Neuron (in vitro differentiated cells): ENCODE results near the gene DOCK4.

ENCODE experiments used
- H2AFZ ChIP-seq: one replicate; pipeline ENCODE4 v1.6.1; 2013; ENCODE audit warnings: low read depth, mild to moderate bottlenecking, inconsistent platforms, low read length, moderate library complexity
- H3K27me3 ChIP-seq: one replicate; pipeline ENCODE4 v1.6.1; 2013; ENCODE audit warnings: low read length; ENCODE audit not compliant: insufficient read depth
- H3K36me3 ChIP-seq: one replicate; pipeline ENCODE4 v1.6.1; 2013; ENCODE audit warnings: low read length; ENCODE audit not compliant: insufficient read depth
- H3K4me1 ChIP-seq: one replicate; pipeline ENCODE4 v1.6.1; 2013; ENCODE audit warnings: low read length; ENCODE audit not compliant: insufficient read depth
- H3K4me3 ChIP-seq: 2 replicates; pipeline ENCODE4 v1.5.1; 2013; ENCODE audit warnings: mild to moderate bottlenecking, low read length, moderate library complexity
- H3K9me3 ChIP-seq: one replicate; pipeline ENCODE4 v1.6.1; 2013; ENCODE audit warnings: low read length

The DOCK4 gene

GRCh38 chr7:112058686-112059085 is 147.5 kb downstream of the DOCK4 start:
- Histone ChIP-seq H2AFZ (no peak overlapping the region), H3K27me3 (no peaks in the 10 kb centered on the region), H3K9me3 (no peaks in the 10 kb centered on the region), H3K36me3 (no peaks in the 10 kb centered on the region), H3K4me1 (peaks cover 3% of the 10 kb centered on the region), H3K4me3 (no peak overlapping the region)

- Histone ChIP-seq H3K4me1 (peaks cover 3% of the 10 kb centered on the region), H3K27me3 (no peaks in the 10 kb centered on the region), H3K4me3 (no peak overlapping the region), H3K9me3 (no peaks in the 10 kb centered on the region), H3K36me3 (no peaks in the 10 kb centered on the region), H2AFZ (no peak overlapping the region)
These were observed 149.8 kb downstream of the DOCK4 start for GRCh38 chr7:112056409-112056808.

- no peaks in the 10 kb centered on the region for H3K9me3 ChIP-seq
- no peak overlapping the region for H2AFZ ChIP-seq
- H3K27me3 ChIP-seq, result no peaks in the 10 kb centered on the region
- H3K4me3 ChIP-seq, result no peak overlapping the region
- no peaks in the 10 kb centered on the region for H3K36me3 ChIP-seq
- no peaks in the 10 kb centered on the region for H3K4me1 ChIP-seq
These were observed 152.5 kb downstream of the DOCK4 start for GRCh38 chr7:112053737-112054069.

GRCh38 chr7:112052993-112053736 is 153.0 kb downstream of the DOCK4 start:
- Histone ChIP-seq H3K27me3 (no peaks in the 10 kb centered on the region), H2AFZ (no peak overlapping the region), H3K9me3 (no peaks in the 10 kb centered on the region), H3K36me3 (no peaks in the 10 kb centered on the region), H3K4me3 (no peak overlapping the region), H3K4me1 (no peaks in the 10 kb centered on the region)

- H3K36me3 ChIP-seq, result no peaks in the 10 kb centered on the region
- no peaks in the 10 kb centered on the region for H3K4me1 ChIP-seq
- H3K9me3 ChIP-seq, result peaks cover 2% of the 10 kb centered on the region
- H3K27me3 ChIP-seq, result no peaks in the 10 kb centered on the region
- no peak overlapping the region for H2AFZ ChIP-seq
- no peak overlapping the region for H3K4me3 ChIP-seq
These were observed 153.7 kb downstream of the DOCK4 start for GRCh38 chr7:112052498-112052897.

GRCh38 chr7:112050250-112050881 is 155.8 kb downstream of the DOCK4 start:
- Histone ChIP-seq H3K9me3 (peaks cover 2% of the 10 kb centered on the region), H3K4me3 (no peak overlapping the region), H2AFZ (no peak overlapping the region), H3K27me3 (no peaks in the 10 kb centered on the region), H3K4me1 (no peaks in the 10 kb centered on the region), H3K36me3 (no peaks in the 10 kb centered on the region)

DNA sequence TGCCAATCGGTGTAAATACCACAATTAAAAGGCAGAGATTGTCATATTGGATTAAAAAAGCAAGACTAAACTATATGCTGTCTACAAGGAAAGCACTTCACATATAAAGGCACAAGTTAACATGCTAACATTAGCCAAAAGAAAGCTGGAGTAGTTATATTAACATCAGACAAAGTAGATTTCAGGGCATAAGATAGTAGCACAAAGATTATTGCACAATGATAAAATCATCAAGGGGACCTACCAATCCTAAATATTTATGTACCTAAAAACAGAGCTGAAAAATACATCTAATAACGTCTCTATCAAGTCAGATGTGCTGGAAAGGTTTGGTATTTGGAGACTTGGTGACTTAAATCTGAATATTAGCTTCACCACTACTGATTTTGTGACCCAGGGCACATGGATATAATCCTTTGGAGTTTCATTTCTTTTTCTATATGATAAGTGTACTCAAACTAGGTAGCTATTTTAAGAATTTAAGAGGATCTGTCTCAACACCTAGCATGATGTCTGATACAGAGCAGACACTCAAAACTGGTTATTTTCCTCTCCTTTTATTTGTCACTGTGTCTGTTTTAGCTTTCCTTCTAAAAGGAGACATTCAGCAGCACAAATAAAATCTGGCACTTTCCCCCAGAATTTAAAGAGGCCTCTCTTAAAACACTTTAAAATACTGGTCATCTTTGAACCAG is 156.5 kb downstream of the DOCK4 start:
- peaks cover 2% of the 10 kb centered on the region for H3K9me3 ChIP-seq

GRCh38 chr7:112047421-112047820 is 158.8 kb downstream of the DOCK4 start:
- Histone ChIP-seq H2AFZ (no peak overlapping the region), H3K36me3 (no peaks in the 10 kb centered on the region), H3K4me3 (no peak overlapping the region), H3K4me1 (no peaks in the 10 kb centered on the region), H3K9me3 (peaks cover 2% of the 10 kb centered on the region), H3K27me3 (no peaks in the 10 kb centered on the region)

More for the DNA sequence above, 156.5 kb downstream of the DOCK4 start:
- no peaks in the 10 kb centered on the region for H3K27me3 ChIP-seq
- no peaks in the 10 kb centered on the region for H3K36me3 ChIP-seq
- H3K4me3 ChIP-seq, result no peak overlapping the region
- no peaks in the 10 kb centered on the region for H3K4me1 ChIP-seq
- no peak overlapping the region for H2AFZ ChIP-seq

GRCh38 chr7:112045222-112045621 is 161.0 kb downstream of the DOCK4 start:
- H3K27me3 ChIP-seq, result no peaks in the 10 kb centered on the region
- H3K4me1 ChIP-seq, result no peaks in the 10 kb centered on the region
- no peaks in the 10 kb centered on the region for H3K36me3 ChIP-seq
- H3K4me3 ChIP-seq, result no peak overlapping the region
- no peak overlapping the region for H2AFZ ChIP-seq
- H3K9me3 ChIP-seq, result peaks cover 2% of the 10 kb centered on the region

GRCh38 chr7:112042631-112043030 is 163.6 kb downstream of the DOCK4 start:
- Histone ChIP-seq H3K27me3 (no peaks in the 10 kb centered on the region), H3K36me3 (no peaks in the 10 kb centered on the region), H3K4me3 (no peak overlapping the region), H3K9me3 (peaks cover under 1% of the 10 kb centered on the region), H3K4me1 (no peaks in the 10 kb centered on the region), H2AFZ (no peak overlapping the region)

DNA sequence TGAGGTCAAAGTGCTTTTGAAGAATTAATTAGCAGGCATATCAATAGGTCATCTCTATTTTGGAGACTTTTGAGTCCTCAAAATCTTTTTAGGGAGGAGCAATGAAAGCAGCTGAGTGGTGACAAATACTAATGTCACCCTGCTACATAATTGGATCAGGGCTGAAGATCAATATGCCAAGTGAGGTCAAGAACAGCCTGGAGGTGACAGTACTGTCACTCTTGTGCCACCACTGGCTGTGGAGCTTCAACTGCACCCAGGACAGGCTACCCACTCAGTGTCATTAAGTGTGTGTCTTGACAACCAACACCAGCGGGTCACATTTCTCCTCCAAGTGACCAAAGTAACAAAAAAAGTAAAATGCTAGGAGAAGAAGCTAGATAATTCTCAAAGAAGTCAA is 167.8 kb downstream of the DOCK4 start:
- H3K9me3 ChIP-seq, result no peaks in the 10 kb centered on the region
- no peak overlapping the region for H2AFZ ChIP-seq
- H3K27me3 ChIP-seq, result no peaks in the 10 kb centered on the region
- no peak overlapping the region for H3K4me3 ChIP-seq
- no peaks in the 10 kb centered on the region for H3K4me1 ChIP-seq
- no peaks in the 10 kb centered on the region for H3K36me3 ChIP-seq

DNA sequence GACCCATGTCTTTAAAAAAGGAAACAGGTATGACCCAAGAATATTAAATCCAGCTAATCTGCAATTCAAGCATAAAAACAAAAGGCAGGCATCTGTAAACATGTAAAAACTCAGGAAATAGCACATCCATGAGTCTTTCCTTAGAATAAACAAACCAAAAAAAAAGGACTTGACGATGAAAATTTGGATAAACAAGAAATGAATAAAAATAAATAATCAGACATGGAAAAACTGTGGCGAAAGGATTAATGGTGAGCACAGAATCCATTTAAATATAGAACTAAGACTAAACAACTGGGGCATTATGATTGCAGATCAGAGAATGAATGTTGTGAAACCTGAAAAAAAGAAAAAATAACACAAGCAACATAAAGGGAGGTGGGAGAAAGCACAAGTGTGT is 170.1 kb downstream of the DOCK4 start:
- no peaks in the 10 kb centered on the region for H3K27me3 ChIP-seq
- H3K4me1 ChIP-seq, result no peaks in the 10 kb centered on the region
- H2AFZ ChIP-seq, result no peak overlapping the region
- no peak overlapping the region for H3K4me3 ChIP-seq
- H3K36me3 ChIP-seq, result no peaks in the 10 kb centered on the region
- no peaks in the 10 kb centered on the region for H3K9me3 ChIP-seq

DNA sequence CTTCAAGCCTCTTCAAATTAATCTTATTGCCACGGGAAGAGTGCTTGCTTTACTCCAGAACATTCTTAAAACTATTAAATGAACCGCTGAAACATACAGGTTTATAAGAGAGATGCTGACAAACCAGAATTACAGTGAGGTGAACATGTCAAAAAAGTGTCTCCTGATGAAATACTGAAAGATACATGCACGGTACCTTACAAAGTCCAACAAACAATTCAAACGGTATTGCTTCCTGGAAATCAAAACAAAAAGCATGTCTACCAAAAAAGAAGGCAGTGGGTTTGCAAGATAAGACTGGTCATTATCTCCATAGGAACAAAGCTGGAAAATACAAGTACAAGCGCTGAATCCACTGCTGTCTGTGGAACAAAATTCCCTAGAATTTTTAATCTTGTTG is 174.5 kb downstream of the DOCK4 start:
- Histone ChIP-seq H3K4me3 (no peak overlapping the region), H3K9me3 (no peaks in the 10 kb centered on the region), H2AFZ (no peak overlapping the region), H3K27me3 (no peaks in the 10 kb centered on the region), H3K4me1 (no peaks in the 10 kb centered on the region), H3K36me3 (no peaks in the 10 kb centered on the region)
